NOMO-1 (cell line): ENCODE measurements around the gene PTOV1.

Experiments used
- DNase-seq, 2 experiments: peaks; one replicate each; lab custom pipeline; 2025; ENCODE audit not compliant: unreplicated experiment in 2 of 2; lab: John Stamatoyannopoulos, UW

The PTOV1 gene

GRCh38 chr19:49872245-49873128 lies 21.5 kb downstream of the PTOV1 start:
- DNase-seq: no peak

- DNase-seq: no peak
Measured at GRCh38 chr19:49873129-49873521, 22.2 kb downstream of the PTOV1 start.

DNA sequence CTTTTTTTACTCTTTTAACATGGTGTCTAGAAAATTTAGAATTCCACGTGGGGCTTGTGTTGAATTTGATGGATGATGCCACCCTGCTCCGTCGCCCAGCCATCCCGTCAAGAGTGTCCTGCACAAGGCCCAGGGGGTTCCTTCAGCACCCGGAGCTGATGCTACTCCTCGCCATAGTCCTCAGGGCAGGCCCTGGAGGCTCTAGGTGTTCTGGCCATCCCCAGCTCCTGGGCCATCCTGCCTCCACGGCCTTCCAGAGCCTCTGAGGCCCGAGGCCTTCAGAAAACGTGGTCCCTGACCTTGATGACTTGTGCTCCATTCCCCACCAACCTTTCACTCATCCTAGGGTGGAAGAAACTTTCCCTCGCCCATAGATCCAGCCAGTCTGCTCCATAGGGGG lies 22.9 kb downstream of the PTOV1 start:
- no peak for DNase-seq

DNA sequence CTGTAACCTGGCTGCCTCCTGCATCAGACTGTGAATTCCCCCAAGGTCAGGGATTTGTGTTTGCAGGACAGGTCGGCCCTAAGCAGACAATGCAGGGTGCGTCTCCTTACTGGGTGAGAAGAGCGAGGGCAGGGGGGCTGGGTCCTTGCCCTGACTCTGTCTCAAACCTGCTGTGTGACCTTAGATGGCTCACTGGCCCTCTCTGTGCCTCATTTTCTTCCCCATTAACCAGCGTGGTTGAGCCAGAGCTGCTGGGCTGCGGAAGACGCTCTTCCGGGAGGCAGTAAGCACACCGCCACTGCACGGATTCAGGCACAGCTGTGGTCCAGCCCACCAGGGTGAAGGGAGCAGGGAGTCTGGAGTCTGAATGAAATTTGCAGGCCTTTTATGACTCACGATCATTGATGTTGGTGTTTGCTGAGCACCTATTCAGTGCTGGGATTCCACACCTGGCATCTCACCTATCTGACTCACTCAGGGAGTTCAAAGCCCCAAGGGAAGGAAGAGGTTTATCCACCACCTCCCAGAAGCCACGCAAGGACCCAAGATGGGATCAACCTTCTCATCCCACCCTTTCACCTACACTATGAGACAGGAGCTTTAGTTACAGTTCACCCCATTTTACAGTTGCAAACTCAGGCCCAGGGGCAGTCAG lies 23.7 kb downstream of the PTOV1 start:
- DNase-seq: no peak

DNA sequence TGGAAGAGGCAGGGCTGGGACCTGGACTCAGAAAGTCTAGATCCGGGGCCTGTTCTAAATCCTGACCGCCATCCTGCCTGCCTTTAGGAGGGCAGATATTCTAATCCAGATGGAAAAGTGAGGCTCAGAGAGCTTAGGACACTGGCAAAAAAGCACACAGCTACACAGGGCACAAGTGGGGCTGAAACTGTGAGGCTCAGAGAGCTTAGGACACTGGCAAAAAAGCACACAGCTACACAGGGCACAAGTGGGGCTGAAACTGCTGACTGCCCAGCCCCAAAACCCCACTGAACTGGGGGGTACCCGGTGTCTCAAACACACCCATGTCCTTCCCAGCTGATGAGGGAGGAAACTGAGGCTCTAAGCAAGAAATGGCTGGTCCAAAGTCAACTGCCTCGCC lies 24.2 kb downstream of the PTOV1 start:
- DNase-seq: no peak

- DNase-seq: peak in 1 of 2 experiments; percentile 19
Measured at GRCh38 chr19:49875857-49876421, 25.0 kb downstream of the PTOV1 start.

- DNase-seq: peak; percentile 97 to 98
Measured at GRCh38 chr19:49876422-49877019, 25.6 kb downstream of the PTOV1 start.

DNA sequence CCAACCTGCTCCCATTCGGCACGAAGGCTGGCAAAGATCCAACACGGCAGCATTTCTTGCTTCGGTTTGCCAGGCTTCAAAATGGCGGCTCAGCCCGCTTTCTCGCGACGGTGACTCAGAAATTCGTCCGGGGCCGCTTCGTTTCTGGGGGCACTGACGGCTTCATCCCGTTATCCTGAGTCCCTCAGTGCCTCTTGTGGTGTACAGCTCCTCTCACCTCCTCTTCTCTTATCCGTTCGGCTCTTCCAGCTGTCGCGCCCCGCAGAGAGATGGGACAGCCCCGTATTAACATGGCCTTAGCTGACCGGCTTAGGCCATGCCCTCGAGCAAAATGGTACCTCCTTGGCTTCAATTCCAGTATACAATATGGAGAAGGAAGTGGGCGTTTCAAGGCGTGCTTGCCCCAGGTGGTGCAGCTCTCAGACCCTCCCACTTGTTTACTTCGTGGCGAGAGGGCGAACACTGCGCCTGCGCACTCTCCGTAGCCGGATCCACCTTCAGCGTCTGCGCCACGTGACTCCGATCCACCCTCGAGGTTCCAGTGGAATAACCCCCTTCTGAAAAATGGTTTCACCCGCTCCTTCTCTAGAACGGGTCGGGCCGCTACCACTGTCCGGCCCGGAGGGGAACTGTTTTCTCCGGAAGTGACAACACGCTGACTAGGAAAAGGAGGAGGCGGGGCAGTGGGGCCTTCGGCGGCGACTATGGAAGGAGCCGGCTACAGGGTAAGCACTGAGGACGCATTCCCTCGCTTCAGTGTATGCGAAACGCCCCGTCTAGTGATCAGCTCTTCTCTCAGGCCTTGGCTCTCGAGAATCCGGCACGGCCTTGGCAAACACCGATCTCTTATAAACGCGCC lies 26.3 kb downstream of the PTOV1 start, which contains the start of the genes AKT1S1 and TBC1D17:
Gene AKT1S1 (minus strand): TSS at position 336 of the 859 bp plus-strand sequence. CDS start 4,060 bp downstream, outside the sequence.
Gene TBC1D17 (plus strand): TSS at position 683 of the 859 bp plus-strand sequence. CDS start 22 bp downstream, at position 705.
- DNase-seq: peak; percentile 99

GRCh38 chr19:49877879-49878743 lies 27.2 kb downstream of the PTOV1 start:
- peak; percentile 93 to 95 for DNase-seq

GRCh38 chr19:49878744-49879070 lies 27.7 kb downstream of the PTOV1 start:
- DNase-seq: no peak

GRCh38 chr19:49879243-49879963 lies 28.4 kb downstream of the PTOV1 start:
- DNase-seq: peak; percentile 24 to 32

GRCh38 chr19:49880162-49880869 lies 29.4 kb downstream of the PTOV1 start:
- DNase-seq: no peak

DNA sequence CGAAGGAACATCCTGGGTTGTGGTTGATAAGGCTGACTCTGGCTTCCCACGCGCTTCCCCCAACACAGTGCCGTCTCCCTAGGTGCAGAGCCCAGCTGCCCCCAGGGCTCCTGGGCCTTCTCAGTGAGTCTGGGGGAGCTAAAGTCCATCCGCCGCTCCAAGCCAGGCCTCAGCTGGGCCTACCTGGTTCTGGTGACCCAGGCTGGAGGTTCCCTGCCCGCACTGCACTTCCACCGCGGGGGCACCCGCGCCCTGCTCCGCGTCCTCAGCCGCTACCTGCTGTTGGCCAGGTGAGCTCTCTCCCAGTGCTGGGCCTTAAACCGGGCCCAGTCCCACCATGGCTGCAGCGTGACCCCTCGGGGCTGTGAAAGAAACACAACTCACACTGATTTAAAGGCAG lies 30.2 kb downstream of the PTOV1 start:
- no peak for DNase-seq

- no peak for DNase-seq
Measured at GRCh38 chr19:49881672-49882394, 30.9 kb downstream of the PTOV1 start.

DNA sequence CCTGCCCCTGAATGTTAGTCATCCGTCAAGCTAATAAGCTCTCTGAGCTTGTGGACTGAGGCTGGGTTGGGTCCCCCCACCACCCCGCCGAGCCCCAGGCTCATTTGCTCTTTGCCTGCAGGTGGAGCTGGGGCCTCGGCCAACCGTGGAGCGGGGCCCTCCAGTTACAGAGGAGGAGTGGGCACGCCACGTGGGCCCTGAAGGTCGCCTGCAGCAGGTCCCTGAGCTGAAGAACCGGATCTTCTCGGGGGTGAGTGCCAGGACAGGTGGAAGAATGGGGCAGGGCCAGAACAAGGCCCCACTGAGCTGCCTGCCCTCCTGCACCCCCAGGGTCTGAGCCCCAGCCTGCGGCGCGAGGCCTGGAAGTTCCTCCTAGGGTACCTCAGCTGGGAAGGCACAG lies 31.7 kb downstream of the PTOV1 start:
- DNase-seq: no peak

- no peak for DNase-seq
Measured at GRCh38 chr19:49883094-49883493, 32.1 kb downstream of the PTOV1 start.

DNA sequence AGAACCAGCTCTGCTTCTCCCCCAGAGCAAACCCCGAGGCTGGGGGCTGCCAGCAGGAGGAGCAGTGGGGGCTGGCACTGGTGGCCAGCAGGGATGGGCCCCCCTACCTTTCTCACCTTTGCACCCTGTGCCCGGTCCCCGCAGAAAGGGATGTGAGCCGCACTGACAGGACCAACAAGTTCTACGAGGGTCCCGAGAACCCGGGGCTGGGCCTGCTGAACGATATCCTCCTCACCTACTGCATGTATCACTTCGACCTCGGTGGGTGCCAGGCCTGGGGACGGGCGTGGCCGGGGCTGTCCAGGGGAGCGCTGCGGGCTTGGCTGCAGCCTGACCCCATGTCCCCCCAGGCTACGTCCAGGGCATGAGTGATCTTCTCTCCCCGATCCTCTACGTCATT lies 33.1 kb downstream of the PTOV1 start:
- no peak for DNase-seq
